ENCODE data around the gene RBM20. TPM values are rescaled to one million over a fixed set of nuclear protein-coding genes. Genes with fewer than 3 reads are reported as not detected.

Gene RBM20
- polyA plus RNA-seq, 3 donors, result not detected

- intact Hi-C loops (cut with micrococcal nuclease), result no loop called here
- H3K4me1 ChIP-seq (ENCODE audit: control insufficient read depth in 1 of 2, insufficient read depth in 2 of 2, low read length in 2 of 2), result no peaks in the 10 kb centered on the region
- 96% methylated on average over 4 of the region's 6 CpGs for WGBS (ENCODE audit: insufficient coverage)
- Mint-ChIP-seq H3K9me3 (no peaks in the 10 kb centered on the region), H3K4me1 (no peaks in the 10 kb centered on the region), H3K36me3 (no peaks in the 10 kb centered on the region), H3K4me3 (no peak overlapping the region), H3K27me3 (ENCODE audit: low read depth in 3 of 3) (peaks cover 0 to 2% (median 2%) of the 10 kb centered on the region in 3 donors), H3K27ac (peak overlapping the region in 1 of 7 donors; percentile 3)
- no peak overlapping the region for H3K4me2 ChIP-seq (replicated peaks; ENCODE audit: extremely low read depth, low read length, poor library complexity, severe bottlenecking)
- DNase-seq, result no peak
- H2AFZ ChIP-seq (ENCODE audit: insufficient read depth, low read depth, low read length, poor library complexity, severe bottlenecking), result no peak overlapping the region
- no peak overlapping the region for H3K9ac ChIP-seq (ENCODE audit: insufficient read depth, low read length, poor library complexity, severe bottlenecking)
- H3K4me3 ChIP-seq (replicated peaks in 1 of 3; ENCODE audit: low read depth in 2 of 3, low read length in 3 of 3), result no peak overlapping the region
- no peak overlapping the region for H3K27ac ChIP-seq (ENCODE audit: low read depth in 1 of 2, low read length in 2 of 2)
- no peaks in the 10 kb centered on the region for H3K9me3 ChIP-seq (replicated peaks in 1 of 2; ENCODE audit: control insufficient read depth in 1 of 2, insufficient read depth in 1 of 2, low read length in 2 of 2)
- H4K20me1 ChIP-seq (ENCODE audit: insufficient read depth, low read length), result no peaks in the 10 kb centered on the region
- H3K79me2 ChIP-seq (ENCODE audit: insufficient read depth, low read length), result no peaks in the 10 kb centered on the region
- no peak for TF ChIP-seq CTCF (IDR thresholded peaks at IDR 0.05)
- no peaks in the 10 kb centered on the region for H3K27me3 ChIP-seq (ENCODE audit: control insufficient read depth in 2 of 2, insufficient read depth in 2 of 2, low read length in 2 of 2)
- H3K36me3 ChIP-seq (replicated peaks in 1 of 2; ENCODE audit: control insufficient read depth in 1 of 2, insufficient read depth in 2 of 2, low read length in 2 of 2), result no peaks in the 10 kb centered on the region
These were observed 149.8 kb downstream of the RBM20 start for GRCh38 chr10:110793886-110794285.

DNA sequence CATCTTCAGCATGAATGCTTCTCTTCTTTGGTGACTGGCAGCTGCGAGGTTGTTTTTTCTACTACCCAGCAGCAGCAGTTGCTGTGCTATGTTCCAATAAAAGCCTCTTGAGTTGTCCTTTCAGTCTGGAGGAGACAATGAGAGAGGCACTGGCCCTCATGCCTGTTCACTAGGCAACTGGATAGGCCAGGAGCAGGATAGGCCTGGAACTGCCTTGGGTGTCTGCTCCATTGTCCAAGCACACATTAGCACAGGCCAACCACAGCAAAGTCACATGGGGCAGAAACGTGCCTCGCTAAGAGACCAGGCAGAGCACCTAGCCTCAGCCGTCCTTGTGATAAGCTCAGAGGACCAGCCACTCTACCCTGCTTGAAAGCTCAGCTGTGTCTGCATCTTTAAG, 150.7 kb downstream of the RBM20 start:
- H3K27ac ChIP-seq (ENCODE audit: low read depth in 1 of 2, low read length in 2 of 2), result no peak overlapping the region
- no peak overlapping the region for H3K27ac Mint-ChIP-seq
- H3K4me3 ChIP-seq (replicated peaks in 1 of 3; ENCODE audit: low read depth in 2 of 3, low read length in 3 of 3), result no peak overlapping the region
- no peak for TF ChIP-seq CTCF (IDR thresholded peaks at IDR 0.05)
- no peaks in the 10 kb centered on the region for H3K79me2 ChIP-seq (ENCODE audit: insufficient read depth, low read length)
- no peak overlapping the region for H3K4me3 Mint-ChIP-seq
- no peaks in the 10 kb centered on the region for H3K36me3 ChIP-seq (replicated peaks in 1 of 2; ENCODE audit: control insufficient read depth in 1 of 2, insufficient read depth in 2 of 2, low read length in 2 of 2)
- H3K27me3 ChIP-seq (ENCODE audit: control insufficient read depth in 2 of 2, insufficient read depth in 2 of 2, low read length in 2 of 2), result no peaks in the 10 kb centered on the region
- no peaks in the 10 kb centered on the region for H4K20me1 ChIP-seq (ENCODE audit: insufficient read depth, low read length)
- 90% methylated on average over 4 of the region's 4 CpGs for WGBS (ENCODE audit: insufficient coverage)
- H2AFZ ChIP-seq (ENCODE audit: insufficient read depth, low read depth, low read length, poor library complexity, severe bottlenecking), result no peak overlapping the region
- peaks cover 0 to 2% (median 0%) of the 10 kb centered on the region in 3 donors for H3K27me3 Mint-ChIP-seq (ENCODE audit: low read depth in 3 of 3)
- DNase-seq, result no peak
- H3K36me3 Mint-ChIP-seq, result no peaks in the 10 kb centered on the region
- no peaks in the 10 kb centered on the region for H3K4me1 ChIP-seq (ENCODE audit: control insufficient read depth in 1 of 2, insufficient read depth in 2 of 2, low read length in 2 of 2)
- H3K9me3 ChIP-seq (replicated peaks in 1 of 2; ENCODE audit: control insufficient read depth in 1 of 2, insufficient read depth in 1 of 2, low read length in 2 of 2), result no peaks in the 10 kb centered on the region
- no peaks in the 10 kb centered on the region for H3K9me3 Mint-ChIP-seq
- intact Hi-C loops (cut with micrococcal nuclease), result no loop called here
- no peak overlapping the region for H3K9ac ChIP-seq (ENCODE audit: insufficient read depth, low read length, poor library complexity, severe bottlenecking)
- no peak overlapping the region for H3K4me2 ChIP-seq (replicated peaks; ENCODE audit: extremely low read depth, low read length, poor library complexity, severe bottlenecking)
- no peaks in the 10 kb centered on the region for H3K4me1 Mint-ChIP-seq

Measured in CD14-positive monocyte (primary cell).